Tibial nerve (tissue), 4 donors: ENCODE measurements around the gene NUDCD2. TPM values are rescaled to one million over a fixed set of nuclear protein-coding genes. Genes with fewer than 3 reads are reported as not detected.
A peak's percentile ranks its signal among the peaks of the same experiment; 100 is the strongest.
"Not testable (repeated sequence)": the region's sequence is repeated elsewhere in the genome, so short reads cannot be mapped to it uniquely, and the experiment has no call there.

Experiments used
- DNase-seq, 2 donors: peaks; one replicate each; pipeline ENCODE4 v3.0.0-alpha.2; 2019; ENCODE audit warnings: low spot score in 2 of 2
- H3K27ac ChIP-seq, 4 donors: fragments of 200-600 bp; sonication (generic) in 3 of 4; one replicate each; pipeline ENCODE4 v1.5.1; 2017 to 2019; ENCODE audit warnings: mild to moderate bottlenecking in 1 of 4
- H3K27me3 ChIP-seq, 2 donors: fragments of 200-600 bp; sonication (generic) in 1 of 2; one replicate each; pipeline versions ENCODE4 v1.5.1 to v1.6.0; 2017 to 2019
- H3K36me3 ChIP-seq, 3 donors: fragments of 200-600 bp; sonication (generic); one replicate each; pipeline ENCODE4 v1.5.1; 2018 to 2019
- H3K4me1 ChIP-seq, 4 donors: fragments of 200-600 bp; sonication (generic) in 3 of 4; one replicate each; pipeline ENCODE4 v1.5.1; 2017 to 2019
- H3K4me3 ChIP-seq, 4 donors: fragments of 200-600 bp; sonication (generic) in 3 of 4; one replicate each; pipeline ENCODE4 v1.5.1; 2017 to 2019; ENCODE audit warnings: mild to moderate bottlenecking in 1 of 4, moderate library complexity in 1 of 4
- H3K9me3 ChIP-seq, 4 donors: fragments of 200-600 bp; sonication (generic) in 3 of 4; one replicate each; pipeline ENCODE4 v1.5.1; 2017 to 2019
- EP300 ChIP-seq, 2 donors: sonication (generic); formaldehyde crosslinking; IDR thresholded peaks; one replicate each; pipeline ENCODE4 v1.6.1; 2017; ENCODE audit warnings: antibody characterized with exemption in 2 of 2, mild to moderate bottlenecking in 1 of 2
- POLR2A ChIP-seq, 2 donors: fragments of 450-650 bp; IDR thresholded peaks; one replicate each; pipeline ENCODE4 v1.6.1; 2017; ENCODE audit warnings: antibody characterized with exemption in 2 of 2, mild to moderate bottlenecking in 2 of 2, moderate library complexity in 2 of 2
- WGBS, 2 donors: methylation state at CpG; one replicate each; pipeline ENCODE4 v1.1.5; 2018; 5-methylcytosine and 5-hydroxymethylcytosine counted together
- total RNA-seq, 4 donors: library from RNA; depleted of rRNA; stranded (reverse); fragments of >200 nt; gene quantifications; one replicate each; pipeline ENCODE4 v1.1.0, GENCODE V29; 2016
- TF ChIP-seq, protein P1 (sequence below), 5 experiments: fragments of 200-600 bp in 3 of 5; fragments of 450-650 bp in 2 of 5; sonication (generic) in 3 of 5; IDR thresholded peaks; one replicate each; pipeline ENCODE4 v1.5.1; 2016 to 2019; ENCODE audit warnings: antibody characterized with exemption in 5 of 5, mild to moderate bottlenecking in 3 of 5, moderate library complexity in 2 of 5

NUDCD2 gene
- total RNA-seq, 4 donors from 2014 or later = 4.6 to 14.5 (median 5.5) TPM

DNA sequence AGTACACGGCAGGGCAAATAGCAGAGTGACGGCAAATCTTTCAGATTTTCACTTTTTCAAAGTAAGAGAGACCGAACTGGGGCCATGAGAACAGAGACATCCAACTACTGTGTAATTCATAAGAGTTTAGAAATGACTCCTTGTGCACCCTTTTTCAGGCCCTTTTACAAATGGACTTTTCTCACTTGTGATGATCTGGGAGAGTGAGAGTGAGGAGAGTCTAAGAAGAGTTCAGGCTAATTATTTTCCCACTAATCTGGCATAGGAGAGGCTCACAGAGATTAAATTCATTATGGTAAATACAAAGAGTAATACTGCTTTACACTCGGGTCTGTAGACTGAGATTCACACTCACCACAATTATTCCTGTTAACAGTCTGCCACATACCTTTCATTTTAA lies 23.4 kb downstream of the NUDCD2 start:
- DNase-seq = no peak
- Histone ChIP-seq H3K27ac (peak overlapping the region; percentile 88 to 94 (median 94)), H3K4me1 (peaks cover 0 to 42% (median 24%) of the 10 kb centered on the region in 4 donors), H3K4me3 (peak overlapping the region in 2 of 4 donors; percentile 94 to 98), H3K27me3 (no peaks in the 10 kb centered on the region), H3K9me3 (no peaks in the 10 kb centered on the region), H3K36me3 (peaks cover 0 to 6% (median 0%) of the 10 kb centered on the region in 3 donors)
- TF ChIP-seq POLR2A (IDR thresholded peaks at IDR 0.05) = no peak
- no peak for TF ChIP-seq EP300 (IDR thresholded peaks at IDR 0.05)
- TF ChIP-seq, protein P1, sequence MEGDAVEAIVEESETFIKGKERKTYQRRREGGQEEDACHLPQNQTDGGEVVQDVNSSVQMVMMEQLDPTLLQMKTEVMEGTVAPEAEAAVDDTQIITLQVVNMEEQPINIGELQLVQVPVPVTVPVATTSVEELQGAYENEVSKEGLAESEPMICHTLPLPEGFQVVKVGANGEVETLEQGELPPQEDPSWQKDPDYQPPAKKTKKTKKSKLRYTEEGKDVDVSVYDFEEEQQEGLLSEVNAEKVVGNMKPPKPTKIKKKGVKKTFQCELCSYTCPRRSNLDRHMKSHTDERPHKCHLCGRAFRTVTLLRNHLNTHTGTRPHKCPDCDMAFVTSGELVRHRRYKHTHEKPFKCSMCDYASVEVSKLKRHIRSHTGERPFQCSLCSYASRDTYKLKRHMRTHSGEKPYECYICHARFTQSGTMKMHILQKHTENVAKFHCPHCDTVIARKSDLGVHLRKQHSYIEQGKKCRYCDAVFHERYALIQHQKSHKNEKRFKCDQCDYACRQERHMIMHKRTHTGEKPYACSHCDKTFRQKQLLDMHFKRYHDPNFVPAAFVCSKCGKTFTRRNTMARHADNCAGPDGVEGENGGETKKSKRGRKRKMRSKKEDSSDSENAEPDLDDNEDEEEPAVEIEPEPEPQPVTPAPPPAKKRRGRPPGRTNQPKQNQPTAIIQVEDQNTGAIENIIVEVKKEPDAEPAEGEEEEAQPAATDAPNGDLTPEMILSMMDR (IDR thresholded peaks at IDR 0.05) = no peak
- WGBS, 2 donors = 72 to 77% methylated on average over 4 of the region's 4 CpGs

DNA sequence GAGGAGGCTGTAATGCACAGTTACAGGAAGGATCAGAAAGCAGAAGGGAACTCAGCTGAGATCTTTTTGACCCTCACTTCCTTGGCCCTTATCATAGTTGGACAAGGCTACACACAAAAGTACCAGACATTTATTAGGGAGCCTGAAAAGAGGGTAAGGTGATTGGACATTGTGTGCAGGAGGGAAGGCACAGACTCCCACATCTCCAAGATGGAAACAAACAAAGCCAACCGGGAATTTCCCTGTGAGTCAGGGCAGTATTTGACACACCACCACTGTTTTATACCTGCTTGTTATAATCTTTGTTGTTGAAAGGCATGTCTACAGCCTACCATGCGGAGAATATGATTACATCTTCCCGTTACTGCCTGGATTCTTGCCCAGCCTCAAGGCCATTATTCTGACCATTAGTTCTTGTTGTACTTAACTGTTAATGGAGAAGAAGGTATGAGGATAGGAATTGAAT lies 25.5 kb downstream of the NUDCD2 start:
- H3K27me3 ChIP-seq = no peaks in the 10 kb centered on the region
- no peak overlapping the region for H3K27ac ChIP-seq
- 32 to 38% methylated on average over 3 of the region's 3 CpGs for WGBS, 2 donors
- peaks cover 0 to 27% (median 15%) of the 10 kb centered on the region in 4 donors for H3K4me1 ChIP-seq
- no peak overlapping the region for H3K4me3 ChIP-seq
- no peak for DNase-seq
- TF ChIP-seq POLR2A (IDR thresholded peaks at IDR 0.05) = no peak
- no peak for TF ChIP-seq EP300 (IDR thresholded peaks at IDR 0.05)
- TF ChIP-seq, protein P1 (IDR thresholded peaks at IDR 0.05) = no peak
- H3K9me3 ChIP-seq = no peaks in the 10 kb centered on the region
- no peaks in the 10 kb centered on the region for H3K36me3 ChIP-seq

GRCh38 chr5:163433271-163433670 lies 26.6 kb downstream of the NUDCD2 start:
- no peak overlapping the region for H3K27ac ChIP-seq
- no peaks in the 10 kb centered on the region for H3K36me3 ChIP-seq
- no peaks in the 10 kb centered on the region for H3K9me3 ChIP-seq
- WGBS, 2 donors = 51 to 58% methylated on average over 5 of the region's 5 CpGs
- no peaks in the 10 kb centered on the region for H3K27me3 ChIP-seq
- peaks cover 0 to 15% (median 4%) of the 10 kb centered on the region in 4 donors for H3K4me1 ChIP-seq
- DNase-seq = no peak
- no peak overlapping the region for H3K4me3 ChIP-seq
- TF ChIP-seq, protein P1 (IDR thresholded peaks at IDR 0.05) = no peak
- TF ChIP-seq EP300 (IDR thresholded peaks at IDR 0.05) = no peak
- TF ChIP-seq POLR2A (IDR thresholded peaks at IDR 0.05) = no peak

- no peak for TF ChIP-seq EP300 (IDR thresholded peaks at IDR 0.05)
- TF ChIP-seq, protein P1 (IDR thresholded peaks at IDR 0.05) = no peak
- TF ChIP-seq POLR2A (IDR thresholded peaks at IDR 0.05) = no peak
- H3K27ac ChIP-seq = no peak overlapping the region
- DNase-seq = no peak
- no peak overlapping the region for H3K4me3 ChIP-seq
- H3K9me3 ChIP-seq = no peaks in the 10 kb centered on the region
- no peaks in the 10 kb centered on the region for H3K36me3 ChIP-seq
- no peaks in the 10 kb centered on the region for H3K27me3 ChIP-seq
- peaks cover 0 to 12% (median 2%) of the 10 kb centered on the region in 4 donors for H3K4me1 ChIP-seq
- 86 to 89% methylated on average over 1 of the region's 1 CpG for WGBS, 2 donors
Measured at GRCh38 chr5:163432544-163432943, 27.4 kb downstream of the NUDCD2 start.

- H3K27me3 ChIP-seq, H3K36me3 ChIP-seq, DNase-seq, H3K4me1 ChIP-seq, H3K9me3 ChIP-seq, H3K4me3 ChIP-seq, H3K27ac ChIP-seq: not testable (repeated sequence)
- whole genome bisulfite sequencing, 2 donors = 29 to 41% methylated on average over 4 of the region's 4 CpGs
Measured at GRCh38 chr5:163426128-163426527, 33.8 kb downstream of the NUDCD2 start.

DNA sequence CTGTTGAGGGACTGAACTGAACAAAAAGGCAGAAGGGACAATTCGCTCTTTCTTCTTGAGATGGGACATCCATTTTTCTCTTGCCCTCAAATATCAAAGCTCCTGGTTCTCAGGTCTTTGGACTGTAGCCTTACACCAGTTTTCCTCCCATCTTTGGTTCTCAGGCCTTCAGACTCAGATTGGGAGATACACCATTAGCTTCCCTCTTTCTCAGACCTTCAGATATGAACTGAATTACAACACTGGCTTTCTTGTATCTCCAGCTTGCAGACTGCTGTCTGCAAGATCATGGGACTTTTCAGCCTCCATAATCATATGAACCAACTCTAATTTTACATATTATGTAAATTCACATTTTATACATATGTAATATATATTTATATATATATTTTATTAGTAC lies 35.1 kb downstream of the NUDCD2 start:
- Histone ChIP-seq H3K9me3 (no peaks in the 10 kb centered on the region), H3K4me3 (no peak overlapping the region), H3K27me3 (no peaks in the 10 kb centered on the region), H3K27ac (no peak overlapping the region), H3K36me3 (no peaks in the 10 kb centered on the region), H3K4me1 (no peaks in the 10 kb centered on the region)
- DNase-seq = no peak
- TF ChIP-seq EP300 (IDR thresholded peaks at IDR 0.05) = no peak
- no peak for TF ChIP-seq POLR2A (IDR thresholded peaks at IDR 0.05)
- TF ChIP-seq, protein P1 (IDR thresholded peaks at IDR 0.05) = no peak
- 97 to 100% methylated on average over 1 of the region's 1 CpG for WGBS, 2 donors

GRCh38 chr5:163415673-163416072 lies 44.2 kb downstream of the NUDCD2 start:
- not testable (repeated sequence) for DNase-seq, H3K27ac ChIP-seq, H3K36me3 ChIP-seq, H3K9me3 ChIP-seq, H3K4me1 ChIP-seq, H3K4me3 ChIP-seq
- H3K27me3 ChIP-seq = peaks cover 0 to 18% of the 10 kb centered on the region in 2 donors
- WGBS, 2 donors = 19 to 21% methylated on average over 15 of the region's 15 CpGs
